Astrocyte (in vitro differentiated cells and primary cell): ENCODE results near the gene SCGB3A2. TPM values are rescaled to one million over a fixed set of nuclear protein-coding genes. Genes with fewer than 3 reads are reported as not detected.
"Not testable (repeated sequence)": the region's sequence is repeated elsewhere in the genome, so short reads cannot be mapped to it uniquely, and the experiment has no call there.

Experiments used
- DNase-seq: peaks from one replicate; pipeline ENCODE4 v3.0.0-alpha.2; 2010; ENCODE audit warnings: low read depth
- FAIRE-seq: peaks from 2 replicates; lab custom pipeline; 2011; peaks lifted over from hg19 to GRCh38; lab: Jason Lieb, UNC
- H2AFZ ChIP-seq: 2 replicates; pipeline ENCODE4 v1.6.0; 2012; ENCODE audit warnings: low read depth, low read length, inconsistent platforms
- H3K27ac ChIP-seq: 2 replicates; pipeline ENCODE4 v1.5.1; 2011; ENCODE audit warnings: low read depth, low read length, inconsistent platforms
- H3K27me3 ChIP-seq: 2 replicates; pipeline ENCODE4 v1.6.0; 2011; ENCODE audit warnings: low read length, inconsistent platforms; ENCODE audit not compliant: insufficient read depth
- H3K36me3 ChIP-seq: 2 replicates; pipeline ENCODE4 v1.5.1; 2011; ENCODE audit warnings: low read length, inconsistent platforms; ENCODE audit not compliant: insufficient read depth
- H3K4me1 ChIP-seq: 2 replicates; pipeline ENCODE4 v1.5.1; 2011; ENCODE audit warnings: low read length, inconsistent platforms; ENCODE audit not compliant: insufficient read depth
- H3K4me2 ChIP-seq: 2 replicates; pipeline ENCODE4 v1.6.0; 2012; ENCODE audit warnings: low read length, inconsistent platforms
- H3K4me3 ChIP-seq: 2 replicates; pipeline ENCODE4 v1.5.1; 2011; ENCODE audit warnings: low read depth, mild to moderate bottlenecking, low read length, inconsistent platforms; ENCODE audit not compliant: insufficient read depth
- H3K79me2 ChIP-seq: 2 replicates; pipeline ENCODE4 v1.6.0; 2012; ENCODE audit warnings: mild to moderate bottlenecking, low read length, inconsistent platforms; ENCODE audit not compliant: insufficient read depth
- H3K9ac ChIP-seq: 2 replicates; pipeline ENCODE4 v1.6.0; 2012; ENCODE audit warnings: mild to moderate bottlenecking, low read length, inconsistent platforms
- H3K9me3 ChIP-seq: 2 replicates; pipeline ENCODE4 v1.5.1; 2012; ENCODE audit warnings: low read depth, mild to moderate bottlenecking, low read length, inconsistent platforms; ENCODE audit not compliant: insufficient read depth
- H4K20me1 ChIP-seq: 2 replicates; pipeline ENCODE4 v1.6.0; 2012; ENCODE audit warnings: low read length, inconsistent platforms; ENCODE audit not compliant: insufficient read depth
- H3K27ac Mint-ChIP-seq: one replicate; pipeline ENCODE4 v1.8.0; 2021; ENCODE audit warnings: mild to moderate bottlenecking, mixed read lengths; ENCODE audit not compliant: unreplicated experiment
- H3K27me3 Mint-ChIP-seq: one replicate; pipeline ENCODE4 v1.8.0; 2021; ENCODE audit warnings: low read depth, mixed read lengths; ENCODE audit not compliant: unreplicated experiment
- H3K36me3 Mint-ChIP-seq: one replicate; pipeline ENCODE4 v1.8.0; 2021; ENCODE audit warnings: low read depth, mixed read lengths; ENCODE audit not compliant: unreplicated experiment
- H3K4me1 Mint-ChIP-seq: one replicate; pipeline ENCODE4 v1.8.0; 2021; ENCODE audit warnings: low read depth, mixed read lengths; ENCODE audit not compliant: unreplicated experiment
- H3K4me3 Mint-ChIP-seq: one replicate; pipeline ENCODE4 v1.8.0; 2021; ENCODE audit warnings: mild to moderate bottlenecking, moderate library complexity, mixed read lengths; ENCODE audit not compliant: unreplicated experiment
- H3K9me3 Mint-ChIP-seq: one replicate; pipeline ENCODE4 v1.8.0; 2021; ENCODE audit warnings: mild to moderate bottlenecking, mixed read lengths; ENCODE audit not compliant: unreplicated experiment
- EZH2 ChIP-seq: IDR thresholded peaks from 2 replicates; pipeline ENCODE4 v1.6.1; 2012; ENCODE audit warnings: mild to moderate bottlenecking, low read length, inconsistent platforms; ENCODE audit not compliant: insufficient read depth
- total RNA-seq: library from RNA; stranded (reverse); gene quantifications from 2 replicates; pipeline ENCODE4 v1.2.1, GENCODE V29; 2021
- TF ChIP-seq, protein P1 (sequence below): IDR thresholded peaks from 2 replicates; pipeline ENCODE4 v1.5.1; 2011; ENCODE audit warnings: low read depth, mild to moderate bottlenecking, inconsistent platforms, low read length, moderate library complexity; ENCODE audit not compliant: insufficient read depth

SCGB3A2 gene
- total RNA-seq, 1 donor from 2014 or later = 0.59 TPM

GRCh38 chr5:147869112-147869511, 9.4 kb upstream of the SCGB3A2 start:
- DNase-seq = no peak
- Histone ChIP-seq H3K79me2 (no peaks in the 10 kb centered on the region), H3K4me2 (no peak overlapping the region), H3K9me3 (no peaks in the 10 kb centered on the region), H2AFZ (no peak overlapping the region), H3K4me3 (no peak overlapping the region), H3K9ac (no peak overlapping the region), H3K36me3 (no peaks in the 10 kb centered on the region), H3K4me1 (no peaks in the 10 kb centered on the region), H4K20me1 (no peaks in the 10 kb centered on the region), H3K27me3 (no peaks in the 10 kb centered on the region), H3K27ac (no peak overlapping the region)
- no peak for TF ChIP-seq EZH2
- TF ChIP-seq, protein P1, sequence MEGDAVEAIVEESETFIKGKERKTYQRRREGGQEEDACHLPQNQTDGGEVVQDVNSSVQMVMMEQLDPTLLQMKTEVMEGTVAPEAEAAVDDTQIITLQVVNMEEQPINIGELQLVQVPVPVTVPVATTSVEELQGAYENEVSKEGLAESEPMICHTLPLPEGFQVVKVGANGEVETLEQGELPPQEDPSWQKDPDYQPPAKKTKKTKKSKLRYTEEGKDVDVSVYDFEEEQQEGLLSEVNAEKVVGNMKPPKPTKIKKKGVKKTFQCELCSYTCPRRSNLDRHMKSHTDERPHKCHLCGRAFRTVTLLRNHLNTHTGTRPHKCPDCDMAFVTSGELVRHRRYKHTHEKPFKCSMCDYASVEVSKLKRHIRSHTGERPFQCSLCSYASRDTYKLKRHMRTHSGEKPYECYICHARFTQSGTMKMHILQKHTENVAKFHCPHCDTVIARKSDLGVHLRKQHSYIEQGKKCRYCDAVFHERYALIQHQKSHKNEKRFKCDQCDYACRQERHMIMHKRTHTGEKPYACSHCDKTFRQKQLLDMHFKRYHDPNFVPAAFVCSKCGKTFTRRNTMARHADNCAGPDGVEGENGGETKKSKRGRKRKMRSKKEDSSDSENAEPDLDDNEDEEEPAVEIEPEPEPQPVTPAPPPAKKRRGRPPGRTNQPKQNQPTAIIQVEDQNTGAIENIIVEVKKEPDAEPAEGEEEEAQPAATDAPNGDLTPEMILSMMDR = no peak
- no peak for FAIRE-seq
- peaks cover 12% of the 10 kb centered on the region for H3K9me3 Mint-ChIP-seq
- H3K4me3 Mint-ChIP-seq = no peak overlapping the region
- H3K36me3 Mint-ChIP-seq = peaks cover 9% of the 10 kb centered on the region
- H3K27me3 Mint-ChIP-seq = peaks cover 42% of the 10 kb centered on the region
- no peak overlapping the region for H3K27ac Mint-ChIP-seq
- H3K4me1 Mint-ChIP-seq = no peaks in the 10 kb centered on the region

DNA sequence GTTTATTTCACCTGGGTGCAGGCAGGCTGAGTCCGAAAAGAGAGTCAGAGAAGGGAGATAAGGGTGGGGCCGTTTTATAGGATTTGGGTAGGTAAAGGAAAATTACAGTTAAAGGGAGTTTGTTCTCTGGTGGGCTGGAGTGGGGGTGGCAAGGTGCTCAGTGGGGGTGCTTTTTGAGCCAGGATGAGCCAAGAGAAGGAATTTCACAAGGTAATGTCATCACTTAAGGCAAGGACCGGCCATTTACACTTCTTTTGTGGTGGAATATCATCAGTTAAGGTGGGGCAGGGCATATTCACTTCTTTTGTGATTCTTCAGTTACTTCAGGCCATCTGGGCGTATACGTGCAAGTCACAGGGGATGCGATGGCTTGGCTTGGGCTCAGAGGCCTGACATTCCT, 8.6 kb upstream of the SCGB3A2 start:
- DNase-seq, H3K27ac ChIP-seq, H3K4me3 Mint-ChIP-seq, H3K4me1 ChIP-seq, H2AFZ ChIP-seq, H3K9ac ChIP-seq, H3K36me3 Mint-ChIP-seq, H4K20me1 ChIP-seq, H3K79me2 ChIP-seq, H3K4me3 ChIP-seq, H3K36me3 ChIP-seq, H3K4me1 Mint-ChIP-seq, H3K4me2 ChIP-seq, H3K27ac Mint-ChIP-seq, H3K9me3 ChIP-seq, FAIRE-seq, H3K27me3 ChIP-seq: not testable (repeated sequence)
- Mint-ChIP-seq H3K27me3 (peaks cover 44% of the 10 kb centered on the region), H3K9me3 (peaks cover 13% of the 10 kb centered on the region)

DNA sequence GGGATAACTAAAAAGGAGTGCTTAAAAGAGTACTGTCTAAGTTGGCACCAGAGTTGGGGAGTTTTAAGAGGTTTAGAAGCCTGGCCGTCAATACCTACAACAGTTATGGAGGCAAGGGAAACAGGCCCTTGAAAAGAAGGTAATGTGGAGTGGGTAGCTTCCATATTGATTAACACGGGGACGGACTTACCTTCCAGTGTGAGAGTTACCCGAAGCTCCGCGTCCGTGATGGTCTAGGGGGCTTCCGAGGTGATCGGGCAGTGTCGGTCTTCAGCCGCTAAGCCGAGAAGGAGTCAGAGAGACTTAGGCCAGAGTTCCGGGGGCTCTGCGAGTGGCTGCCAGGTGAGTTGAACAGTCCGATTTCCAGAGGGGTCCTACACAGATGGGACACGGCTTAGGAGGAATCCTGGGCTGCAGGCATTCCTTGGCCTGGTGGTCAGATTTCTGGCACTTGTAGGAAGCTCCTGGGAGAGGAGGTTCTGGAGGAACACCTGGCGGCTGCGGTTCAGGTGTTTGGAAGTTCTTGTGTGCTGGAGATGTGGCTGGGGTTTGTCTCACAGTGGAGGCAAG, 6.4 kb upstream of the SCGB3A2 start:
- not testable (repeated sequence) for H3K27ac Mint-ChIP-seq, H3K79me2 ChIP-seq, H2AFZ ChIP-seq, H3K4me3 ChIP-seq, DNase-seq, H3K27me3 ChIP-seq, H3K36me3 Mint-ChIP-seq, H3K9ac ChIP-seq, H3K27ac ChIP-seq, H3K4me1 Mint-ChIP-seq, H4K20me1 ChIP-seq, H3K4me1 ChIP-seq, FAIRE-seq, H3K36me3 ChIP-seq, H3K4me2 ChIP-seq, H3K9me3 ChIP-seq, H3K4me3 Mint-ChIP-seq
- Mint-ChIP-seq H3K9me3 (peaks cover 13% of the 10 kb centered on the region), H3K27me3 (peaks cover 43% of the 10 kb centered on the region)

GRCh38 chr5:147872744-147873435, 5.6 kb upstream of the SCGB3A2 start:
- H3K4me1 Mint-ChIP-seq, H3K27ac ChIP-seq, H4K20me1 ChIP-seq, FAIRE-seq, H3K4me1 ChIP-seq, H3K27ac Mint-ChIP-seq, H3K36me3 Mint-ChIP-seq, H3K27me3 ChIP-seq, H3K9ac ChIP-seq, H3K4me3 Mint-ChIP-seq, H3K4me2 ChIP-seq, H3K36me3 ChIP-seq, H3K79me2 ChIP-seq, H3K4me3 ChIP-seq, DNase-seq, H2AFZ ChIP-seq, H3K9me3 ChIP-seq: not testable (repeated sequence)
- Mint-ChIP-seq H3K9me3 (peaks cover 13% of the 10 kb centered on the region), H3K27me3 (peaks cover 44% of the 10 kb centered on the region)

- H3K4me1 Mint-ChIP-seq, H3K4me2 ChIP-seq, H3K27me3 ChIP-seq, H3K9ac ChIP-seq, H3K9me3 ChIP-seq, H4K20me1 ChIP-seq, H2AFZ ChIP-seq, H3K36me3 Mint-ChIP-seq, H3K4me3 ChIP-seq, H3K4me3 Mint-ChIP-seq, H3K27ac ChIP-seq, H3K36me3 ChIP-seq, DNase-seq, H3K27ac Mint-ChIP-seq, FAIRE-seq, H3K4me1 ChIP-seq, H3K79me2 ChIP-seq: not testable (repeated sequence)
- H3K9me3 Mint-ChIP-seq = peaks cover 13% of the 10 kb centered on the region
- peaks cover 43% of the 10 kb centered on the region for H3K27me3 Mint-ChIP-seq
Observed at GRCh38 chr5:147874118-147874875, 4.2 kb upstream of the SCGB3A2 start.
